H1 (cell line): ENCODE measurements around the gene CHN2.

Source experiments
- EGR1 ChIP-seq: IDR thresholded peaks from 2 replicates; pipeline ENCODE4 v1.6.1; 2011; ENCODE audit warnings: low read depth, low read length, borderline replicate concordance
- EZH2 ChIP-seq: fragments of 200-600 bp; sonication (generic); IDR thresholded peaks from 2 replicates; pipeline ENCODE4 v1.7.1; 2012; ENCODE audit warnings: low read depth, mild to moderate bottlenecking, moderate library complexity, low read length, inconsistent platforms; ENCODE audit not compliant: severe bottlenecking
- POLR2A ChIP-seq, 2 experiments: IDR thresholded peaks; 1 replicate in 1 of 2; 2 replicates in 1 of 2; pipeline ENCODE4 v1.6.1; 2011; ENCODE audit warnings: low read depth in 2 of 2, low read length in 2 of 2, mild to moderate bottlenecking in 2 of 2; ENCODE audit errors: control extremely low read depth in 1 of 2
- RFX5 ChIP-seq: IDR thresholded peaks from 2 replicates; pipeline ENCODE4 v1.6.1; 2011; ENCODE audit warnings: low read depth, low read length, improper control_type of control experiment, borderline replicate concordance
- SAP30 ChIP-seq: fragments of 300-600 bp; sonication (generic); IDR thresholded peaks from 2 replicates; pipeline ENCODE4 v1.7.1; 2012; ENCODE audit warnings: low read length, moderate library complexity, mild to moderate bottlenecking, inconsistent platforms; ENCODE audit not compliant: insufficient read depth, insufficient replicate concordance
- ZNF274 ChIP-seq: IDR thresholded peaks from 2 replicates; pipeline ENCODE4 v1.7.0; 2012; ENCODE audit warnings: low read length, borderline replicate concordance; ENCODE audit errors: extremely low read depth
- TF ChIP-seq, protein P1 (sequence below), 3 experiments: IDR thresholded peaks; 1 replicate in 2 of 3; 2 replicates in 1 of 3; pipeline versions ENCODE4 v1.5.1 to v1.6.1; 2011; ENCODE audit warnings: low read length in 3 of 3, mild to moderate bottlenecking in 3 of 3, inconsistent platforms in 2 of 3, low read depth in 1 of 3, moderate library complexity in 1 of 3; ENCODE audit not compliant: insufficient read depth in 1 of 3; ENCODE audit errors: control extremely low read depth in 1 of 3

DNA sequence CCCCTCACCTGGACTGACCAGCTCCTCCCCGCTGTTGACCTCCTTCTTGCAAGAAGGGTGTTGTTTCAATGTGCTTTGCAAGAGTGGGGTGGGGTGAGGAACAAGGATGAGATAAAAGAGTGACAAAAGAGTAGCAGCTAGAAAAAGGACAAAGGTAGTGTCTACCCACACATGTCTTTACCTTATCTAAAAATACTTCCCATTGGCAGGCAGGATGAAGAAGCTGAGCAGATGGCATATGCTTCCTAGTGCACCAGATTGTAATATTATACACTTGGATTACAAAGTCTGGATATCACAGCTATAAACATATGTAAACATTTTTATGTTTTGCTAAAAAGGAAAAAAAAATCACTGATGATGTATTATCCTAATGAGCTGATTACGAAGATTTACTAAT is 34.5 kb downstream of the CHN2 start:
- TF ChIP-seq EZH2 (no peak), SAP30 (no peak), RFX5 (no peak), ZNF274 (no peak), POLR2A (IDR thresholded peaks at IDR 0.05; ENCODE audit: control extremely low read depth in 1 of 2, low read depth in 2 of 2, low read length in 2 of 2) (no peak), EGR1 (no peak)
- TF ChIP-seq, protein P1, sequence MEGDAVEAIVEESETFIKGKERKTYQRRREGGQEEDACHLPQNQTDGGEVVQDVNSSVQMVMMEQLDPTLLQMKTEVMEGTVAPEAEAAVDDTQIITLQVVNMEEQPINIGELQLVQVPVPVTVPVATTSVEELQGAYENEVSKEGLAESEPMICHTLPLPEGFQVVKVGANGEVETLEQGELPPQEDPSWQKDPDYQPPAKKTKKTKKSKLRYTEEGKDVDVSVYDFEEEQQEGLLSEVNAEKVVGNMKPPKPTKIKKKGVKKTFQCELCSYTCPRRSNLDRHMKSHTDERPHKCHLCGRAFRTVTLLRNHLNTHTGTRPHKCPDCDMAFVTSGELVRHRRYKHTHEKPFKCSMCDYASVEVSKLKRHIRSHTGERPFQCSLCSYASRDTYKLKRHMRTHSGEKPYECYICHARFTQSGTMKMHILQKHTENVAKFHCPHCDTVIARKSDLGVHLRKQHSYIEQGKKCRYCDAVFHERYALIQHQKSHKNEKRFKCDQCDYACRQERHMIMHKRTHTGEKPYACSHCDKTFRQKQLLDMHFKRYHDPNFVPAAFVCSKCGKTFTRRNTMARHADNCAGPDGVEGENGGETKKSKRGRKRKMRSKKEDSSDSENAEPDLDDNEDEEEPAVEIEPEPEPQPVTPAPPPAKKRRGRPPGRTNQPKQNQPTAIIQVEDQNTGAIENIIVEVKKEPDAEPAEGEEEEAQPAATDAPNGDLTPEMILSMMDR (IDR thresholded peaks at IDR 0.05; ENCODE audit: control extremely low read depth in 1 of 3, insufficient read depth in 1 of 3, low read depth in 1 of 3, low read length in 3 of 3), result no peak
